ENCODE results near the gene TSHZ2.
A peak's percentile ranks its signal among the peaks of the same experiment; 100 is the strongest.

TSHZ2 gene

GRCh38 chr20:53214392-53214791 lies 242.2 kb downstream of the TSHZ2 start:
- Histone ChIP-seq H3K9me3 (ENCODE audit: control extremely low read depth in 1 of 5, control insufficient read depth in 4 of 5, insufficient read depth in 2 of 5, low read depth in 1 of 5, low read length in 4 of 5) (no peaks in the 10 kb centered on the region), H3K27ac (ENCODE audit: insufficient read depth in 1 of 2, low read depth in 1 of 2, low read length in 2 of 2, poor library complexity in 1 of 2, severe bottlenecking in 2 of 2) (no peak overlapping the region), H3K4me1 (ENCODE audit: control extremely low read depth in 1 of 4, control insufficient read depth in 4 of 4, insufficient read depth in 4 of 4, low read length in 3 of 4) (peaks cover 0 to 2% (median 0%) of the 10 kb centered on the region in 4 experiments), H3K27me3 (replicated peaks in 2 of 5; ENCODE audit: control insufficient read depth in 4 of 5, insufficient read depth in 5 of 5, low read length in 4 of 5) (peaks cover 4 to 17% (median 7%) of the 10 kb centered on the region in 5 experiments), H3K4me3 (ENCODE audit: control insufficient read depth in 1 of 7, extremely low read depth in 1 of 7, insufficient read depth in 4 of 7, low read depth in 2 of 7, low read length in 6 of 7) (no peak overlapping the region), H3K36me3 (ENCODE audit: control insufficient read depth in 4 of 4, insufficient read depth in 4 of 4, low read length in 3 of 4) (no peaks in the 10 kb centered on the region)
- POLR2A ChIA-PET = no interaction called here
- WGBS (ENCODE audit: insufficient coverage) = 94% methylated on average over 6 of the region's 7 CpGs
- DNase-seq = no peak
- CTCF ChIA-PET = no interaction called here

GRCh38 chr20:53215166-53215565 lies 243.0 kb downstream of the TSHZ2 start:
- Histone ChIP-seq H3K4me3 (ENCODE audit: control insufficient read depth in 1 of 7, extremely low read depth in 1 of 7, insufficient read depth in 4 of 7, low read depth in 2 of 7, low read length in 6 of 7) (no peak overlapping the region), H3K27ac (ENCODE audit: insufficient read depth in 1 of 2, low read depth in 1 of 2, low read length in 2 of 2, poor library complexity in 1 of 2, severe bottlenecking in 2 of 2) (no peak overlapping the region), H3K36me3 (ENCODE audit: control insufficient read depth in 4 of 4, insufficient read depth in 4 of 4, low read length in 3 of 4) (no peaks in the 10 kb centered on the region), H3K4me1 (ENCODE audit: control extremely low read depth in 1 of 4, control insufficient read depth in 4 of 4, insufficient read depth in 4 of 4, low read length in 3 of 4) (peaks cover 0 to 2% (median 0%) of the 10 kb centered on the region in 4 experiments), H3K27me3 (replicated peaks in 2 of 5; ENCODE audit: control insufficient read depth in 4 of 5, insufficient read depth in 5 of 5, low read length in 4 of 5) (peaks cover 4 to 11% (median 7%) of the 10 kb centered on the region in 5 experiments), H3K9me3 (ENCODE audit: control extremely low read depth in 1 of 5, control insufficient read depth in 4 of 5, insufficient read depth in 2 of 5, low read depth in 1 of 5, low read length in 4 of 5) (no peaks in the 10 kb centered on the region)
- WGBS (ENCODE audit: insufficient coverage) = 100% methylated on average over 3 of the region's 4 CpGs
- POLR2A ChIA-PET = no interaction called here
- CTCF ChIA-PET = interaction anchor here (0.7 to 1.2 kb wide), 2 partner anchors 11 to 111 kb away, joined by 3 to 5 read pairs; no protein-coding TSS in a partner anchor
- peak in 1 of 3 donors; percentile 3 for DNase-seq

- POLR2A ChIA-PET = no interaction called here
- no peak for DNase-seq
- H3K4me1 ChIP-seq (ENCODE audit: control extremely low read depth in 1 of 4, control insufficient read depth in 4 of 4, insufficient read depth in 4 of 4, low read length in 3 of 4) = peaks cover 0 to 2% (median 0%) of the 10 kb centered on the region in 4 experiments
- H3K36me3 ChIP-seq (ENCODE audit: control insufficient read depth in 4 of 4, insufficient read depth in 4 of 4, low read length in 3 of 4) = no peaks in the 10 kb centered on the region
- H3K27ac ChIP-seq (ENCODE audit: insufficient read depth in 1 of 2, low read depth in 1 of 2, low read length in 2 of 2, poor library complexity in 1 of 2, severe bottlenecking in 2 of 2) = no peak overlapping the region
- H3K9me3 ChIP-seq (ENCODE audit: control extremely low read depth in 1 of 5, control insufficient read depth in 4 of 5, insufficient read depth in 2 of 5, low read depth in 1 of 5, low read length in 4 of 5) = no peaks in the 10 kb centered on the region
- WGBS (ENCODE audit: insufficient coverage) = 90% methylated on average over 1 of the region's 2 CpGs
- CTCF ChIA-PET = interaction anchor here (0.6 to 1.5 kb wide), 5 partner anchors 8 to 904 kb away, joined by 3 to 4 read pairs (median 3); no protein-coding TSS in a partner anchor
- H3K27me3 ChIP-seq (replicated peaks in 2 of 5; ENCODE audit: control insufficient read depth in 4 of 5, insufficient read depth in 5 of 5, low read length in 4 of 5) = peaks cover 4 to 10% (median 7%) of the 10 kb centered on the region in 5 experiments
- no peak overlapping the region for H3K4me3 ChIP-seq (ENCODE audit: control insufficient read depth in 1 of 7, extremely low read depth in 1 of 7, insufficient read depth in 4 of 7, low read depth in 2 of 7, low read length in 6 of 7)
Measured at GRCh38 chr20:53216478-53216855, 244.3 kb downstream of the TSHZ2 start.

GRCh38 chr20:53216856-53217576 lies 244.9 kb downstream of the TSHZ2 start:
- H3K36me3 ChIP-seq (ENCODE audit: control insufficient read depth in 4 of 4, insufficient read depth in 4 of 4, low read length in 3 of 4) = no peaks in the 10 kb centered on the region
- H3K9me3 ChIP-seq (ENCODE audit: control extremely low read depth in 1 of 5, control insufficient read depth in 4 of 5, insufficient read depth in 2 of 5, low read depth in 1 of 5, low read length in 4 of 5) = no peaks in the 10 kb centered on the region
- H3K27me3 ChIP-seq (replicated peaks in 2 of 5; ENCODE audit: control insufficient read depth in 4 of 5, insufficient read depth in 5 of 5, low read length in 4 of 5) = peaks cover 5 to 10% (median 7%) of the 10 kb centered on the region in 5 experiments
- ChIA-PET CTCF (interaction anchor here (0.6 to 1.5 kb wide), 4 partner anchors 9 to 904 kb away, joined by 3 to 4 read pairs (median 4); no protein-coding TSS in a partner anchor), POLR2A (no interaction called here)
- WGBS (ENCODE audit: insufficient coverage) = 29% methylated on average over 23 of the region's 32 CpGs
- no peak overlapping the region for H3K4me3 ChIP-seq (ENCODE audit: control insufficient read depth in 1 of 7, extremely low read depth in 1 of 7, insufficient read depth in 4 of 7, low read depth in 2 of 7, low read length in 6 of 7)
- no peak overlapping the region for H3K27ac ChIP-seq (ENCODE audit: insufficient read depth in 1 of 2, low read depth in 1 of 2, low read length in 2 of 2, poor library complexity in 1 of 2, severe bottlenecking in 2 of 2)
- peaks cover 0 to 2% (median 0%) of the 10 kb centered on the region in 4 experiments for H3K4me1 ChIP-seq (ENCODE audit: control extremely low read depth in 1 of 4, control insufficient read depth in 4 of 4, insufficient read depth in 4 of 4, low read length in 3 of 4)
- peak; percentile 28 to 61 (median 58) for DNase-seq

- CTCF ChIA-PET = no interaction called here
- DNase-seq = no peak
- no peak overlapping the region for H3K27ac ChIP-seq (ENCODE audit: insufficient read depth in 1 of 2, low read depth in 1 of 2, low read length in 2 of 2, poor library complexity in 1 of 2, severe bottlenecking in 2 of 2)
- no peaks in the 10 kb centered on the region for H3K9me3 ChIP-seq (ENCODE audit: control extremely low read depth in 1 of 5, control insufficient read depth in 4 of 5, insufficient read depth in 2 of 5, low read depth in 1 of 5, low read length in 4 of 5)
- H3K4me1 ChIP-seq (ENCODE audit: control extremely low read depth in 1 of 4, control insufficient read depth in 4 of 4, insufficient read depth in 4 of 4, low read length in 3 of 4) = peaks cover 0 to 2% (median 0%) of the 10 kb centered on the region in 4 experiments
- no peak overlapping the region for H3K4me3 ChIP-seq (ENCODE audit: control insufficient read depth in 1 of 7, extremely low read depth in 1 of 7, insufficient read depth in 4 of 7, low read depth in 2 of 7, low read length in 6 of 7)
- POLR2A ChIA-PET = no interaction called here
- H3K27me3 ChIP-seq (replicated peaks in 2 of 5; ENCODE audit: control insufficient read depth in 4 of 5, insufficient read depth in 5 of 5, low read length in 4 of 5) = peaks cover 2 to 13% (median 8%) of the 10 kb centered on the region in 5 experiments
- WGBS (ENCODE audit: insufficient coverage) = 89% methylated on average over 7 of the region's 9 CpGs
- no peaks in the 10 kb centered on the region for H3K36me3 ChIP-seq (ENCODE audit: control insufficient read depth in 4 of 4, insufficient read depth in 4 of 4, low read length in 3 of 4)
Measured at GRCh38 chr20:53220482-53221307, 248.5 kb downstream of the TSHZ2 start.

GRCh38 chr20:53221731-53222130 lies 249.6 kb downstream of the TSHZ2 start:
- H3K27me3 ChIP-seq (replicated peaks in 2 of 5; ENCODE audit: control insufficient read depth in 4 of 5, insufficient read depth in 5 of 5, low read length in 4 of 5) = peaks cover 0 to 8% (median 5%) of the 10 kb centered on the region in 5 experiments
- CTCF ChIA-PET = no interaction called here
- no peak overlapping the region for H3K4me3 ChIP-seq (ENCODE audit: control insufficient read depth in 1 of 7, extremely low read depth in 1 of 7, insufficient read depth in 4 of 7, low read depth in 2 of 7, low read length in 6 of 7)
- H3K27ac ChIP-seq (ENCODE audit: insufficient read depth in 1 of 2, low read depth in 1 of 2, low read length in 2 of 2, poor library complexity in 1 of 2, severe bottlenecking in 2 of 2) = no peak overlapping the region
- no peaks in the 10 kb centered on the region for H3K36me3 ChIP-seq (ENCODE audit: control insufficient read depth in 4 of 4, insufficient read depth in 4 of 4, low read length in 3 of 4)
- POLR2A ChIA-PET = no interaction called here
- no CpG with 5 or more reads among the region's 3 CpGs for WGBS (ENCODE audit: insufficient coverage)
- no peaks in the 10 kb centered on the region for H3K9me3 ChIP-seq (ENCODE audit: control extremely low read depth in 1 of 5, control insufficient read depth in 4 of 5, insufficient read depth in 2 of 5, low read depth in 1 of 5, low read length in 4 of 5)
- no peak for DNase-seq
- peaks cover 0 to 2% (median 0%) of the 10 kb centered on the region in 4 experiments for H3K4me1 ChIP-seq (ENCODE audit: control extremely low read depth in 1 of 4, control insufficient read depth in 4 of 4, insufficient read depth in 4 of 4, low read length in 3 of 4)

GRCh38 chr20:53222416-53222815 lies 250.3 kb downstream of the TSHZ2 start:
- Histone ChIP-seq H3K27me3 (replicated peaks in 2 of 5; ENCODE audit: control insufficient read depth in 4 of 5, insufficient read depth in 5 of 5, low read length in 4 of 5) (peaks cover 0 to 8% (median 2%) of the 10 kb centered on the region in 5 experiments), H3K36me3 (ENCODE audit: control insufficient read depth in 4 of 4, insufficient read depth in 4 of 4, low read length in 3 of 4) (no peaks in the 10 kb centered on the region), H3K4me1 (ENCODE audit: control extremely low read depth in 1 of 4, control insufficient read depth in 4 of 4, insufficient read depth in 4 of 4, low read length in 3 of 4) (no peaks in the 10 kb centered on the region), H3K4me3 (ENCODE audit: control insufficient read depth in 1 of 7, extremely low read depth in 1 of 7, insufficient read depth in 4 of 7, low read depth in 2 of 7, low read length in 6 of 7) (no peak overlapping the region), H3K9me3 (ENCODE audit: control extremely low read depth in 1 of 5, control insufficient read depth in 4 of 5, insufficient read depth in 2 of 5, low read depth in 1 of 5, low read length in 4 of 5) (no peaks in the 10 kb centered on the region), H3K27ac (ENCODE audit: insufficient read depth in 1 of 2, low read depth in 1 of 2, low read length in 2 of 2, poor library complexity in 1 of 2, severe bottlenecking in 2 of 2) (no peak overlapping the region)
- 86% methylated on average over 4 of the region's 4 CpGs for WGBS (ENCODE audit: insufficient coverage)
- ChIA-PET POLR2A (no interaction called here), CTCF (no interaction called here)
- DNase-seq = no peak
